PC-9 (cell line): Measurements from ENCODE around the gene GNG7. TPM values are rescaled to one million over a fixed set of nuclear protein-coding genes. Genes with fewer than 3 reads are reported as not detected.

Experiments
- BruUV-seq: library from RNA; stranded (reverse); fragments of 400-500 nt; replicated peaks from 2 replicates; lab custom pipeline; 2021; lab: Mats Ljungman, UMichigan
- CTCF ChIA-PET: fragments of 300-600 bp; sonication (Branson Sonifier 250); formaldehyde crosslinking; loops from one replicate; lab custom pipeline; 2022; ENCODE audit warnings: antibody characterized with exemption; lab: Charles Lee
- POLR2A ChIA-PET: fragments of 300-600 bp; sonication (Branson Sonifier 250); formaldehyde crosslinking; loops from one replicate; lab custom pipeline; 2022; ENCODE audit warnings: antibody characterized with exemption; ENCODE audit not compliant: unreplicated experiment; lab: Charles Lee
- DNase-seq, 2 experiments: peaks; one replicate each; pipeline versions ENCODE4 v3.0.0 to v3.0.0-alpha.2; 2015 to 2022; ENCODE audit warnings: mixed read lengths in 1 of 2
- H2AFZ ChIP-seq: fragments of 200-600 bp; sonication (generic); 2 replicates; pipeline ENCODE4 v1.8.1; 2017; ENCODE audit warnings: antibody characterized with exemption
- H3F3A ChIP-seq: fragments of 200-600 bp; sonication (generic); 2 replicates; pipeline ENCODE4 v1.8.1; 2017; ENCODE audit warnings: antibody characterized with exemption, mild to moderate bottlenecking, low read depth; ENCODE audit not compliant: insufficient read depth
- H3K27ac ChIP-seq: fragments of 200-600 bp; sonication (generic); 2 replicates; pipeline ENCODE4 v1.6.1; 2016; ENCODE audit warnings: mixed run types
- H3K27me3 ChIP-seq: fragments of 200-600 bp; sonication (generic); 2 replicates; pipeline ENCODE4 v1.6.1; 2016; ENCODE audit warnings: low read depth, mixed run types; ENCODE audit not compliant: insufficient read depth
- H3K36me3 ChIP-seq: fragments of 200-600 bp; sonication (generic); 2 replicates; pipeline ENCODE4 v1.6.1; 2016; ENCODE audit warnings: low read depth, mixed run types
- H3K4me1 ChIP-seq: fragments of 200-600 bp; sonication (generic); replicated peaks from 2 replicates; pipeline ENCODE4 v1.6.1; 2016; ENCODE audit warnings: mixed run types; ENCODE audit not compliant: insufficient read depth
- H3K4me2 ChIP-seq: fragments of 200-600 bp; sonication (generic); 2 replicates; pipeline ENCODE4 v1.6.1; 2017; ENCODE audit warnings: mixed run types
- H3K4me3 ChIP-seq: fragments of 200-600 bp; sonication (generic); 2 replicates; pipeline ENCODE4 v1.6.1; 2016; ENCODE audit warnings: mixed run types
- H3K79me2 ChIP-seq: fragments of 200-600 bp; sonication (generic); 2 replicates; pipeline ENCODE4 v1.6.1; 2017; ENCODE audit warnings: low read depth, mixed run types
- H3K9me2 ChIP-seq: fragments of 200-600 bp; sonication (generic); 2 replicates; pipeline ENCODE4 v1.8.1; 2017; ENCODE audit warnings: mild to moderate bottlenecking; ENCODE audit not compliant: insufficient read depth
- H3K9me3 ChIP-seq: fragments of 200-600 bp; sonication (generic); 2 replicates; pipeline ENCODE4 v1.8.1; 2016; ENCODE audit warnings: low read depth; ENCODE audit not compliant: insufficient read depth
- H4K20me1 ChIP-seq: fragments of 200-600 bp; sonication (generic); 2 replicates; pipeline ENCODE4 v1.8.1; 2017; ENCODE audit not compliant: insufficient read depth
- EZH2 ChIP-seq: fragments of 200-600 bp; sonication (generic); IDR thresholded peaks from 2 replicates; pipeline ENCODE4 v1.8.0; 2017; ENCODE audit warnings: antibody characterized with exemption, low read depth
- intact Hi-C: fragments of 100-400 bp; cut with micrococcal nuclease; formaldehyde crosslinking; loops from one replicate; pipeline ENCODE4 v1.10.0; 2022; ENCODE audit not compliant: unreplicated experiment
- total RNA-seq: library from RNA; stranded (reverse); gene quantifications from 2 replicates; pipeline ENCODE4 v1.2.3, GENCODE V29; 2021
- TF ChIP-seq, protein P1 (sequence below): fragments of 200-600 bp; sonication (generic); conservative IDR thresholded peaks from 2 replicates; pipeline ENCODE4 v1.6.1; 2017; ENCODE audit warnings: mixed run types, antibody characterized with exemption, mild to moderate bottlenecking, moderate library complexity

GNG7 gene
- total RNA-seq, 1 experiment from 2014 or later, result 2.8 TPM

DNA sequence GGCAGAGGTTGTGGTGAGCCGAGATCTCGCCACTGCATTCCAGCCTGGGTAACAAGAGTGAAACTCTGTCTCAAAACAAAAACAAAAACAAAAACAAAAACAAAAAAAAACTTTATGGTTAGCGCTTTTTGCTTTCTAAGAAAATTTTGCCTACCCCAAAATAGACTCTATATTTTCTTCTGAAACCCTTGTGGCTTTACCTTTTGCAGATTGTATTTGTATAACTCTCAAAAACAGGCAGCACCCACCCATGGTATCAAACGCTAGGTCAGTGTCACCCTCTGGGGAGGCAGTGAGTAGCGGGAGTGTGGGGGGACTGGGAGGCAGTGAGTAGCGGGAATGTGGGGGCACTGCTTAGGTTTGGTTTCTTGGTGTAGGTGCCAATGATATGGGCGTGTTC lies 44.9 kb upstream of the GNG7 start:
- no peak for DNase-seq
- CTCF ChIA-PET, result no interaction called here
- POLR2A ChIA-PET, result no interaction called here
- Histone ChIP-seq H3K4me2 (no peak overlapping the region), H3K4me3 (no peak overlapping the region), H3K9me3 (no peaks in the 10 kb centered on the region), H4K20me1 (no peaks in the 10 kb centered on the region), H3K27me3 (peaks cover 24% of the 10 kb centered on the region), H2AFZ (no peak overlapping the region), H3K4me1 (no peaks in the 10 kb centered on the region), H3K36me3 (no peaks in the 10 kb centered on the region), H3K9me2 (no peaks in the 10 kb centered on the region), H3K79me2 (no peaks in the 10 kb centered on the region), H3K27ac (no peak overlapping the region), H3F3A (no peaks in the 10 kb centered on the region)
- no TSS peak for BruUV-seq
- TF ChIP-seq EZH2, result no peak
- TF ChIP-seq, protein P1, sequence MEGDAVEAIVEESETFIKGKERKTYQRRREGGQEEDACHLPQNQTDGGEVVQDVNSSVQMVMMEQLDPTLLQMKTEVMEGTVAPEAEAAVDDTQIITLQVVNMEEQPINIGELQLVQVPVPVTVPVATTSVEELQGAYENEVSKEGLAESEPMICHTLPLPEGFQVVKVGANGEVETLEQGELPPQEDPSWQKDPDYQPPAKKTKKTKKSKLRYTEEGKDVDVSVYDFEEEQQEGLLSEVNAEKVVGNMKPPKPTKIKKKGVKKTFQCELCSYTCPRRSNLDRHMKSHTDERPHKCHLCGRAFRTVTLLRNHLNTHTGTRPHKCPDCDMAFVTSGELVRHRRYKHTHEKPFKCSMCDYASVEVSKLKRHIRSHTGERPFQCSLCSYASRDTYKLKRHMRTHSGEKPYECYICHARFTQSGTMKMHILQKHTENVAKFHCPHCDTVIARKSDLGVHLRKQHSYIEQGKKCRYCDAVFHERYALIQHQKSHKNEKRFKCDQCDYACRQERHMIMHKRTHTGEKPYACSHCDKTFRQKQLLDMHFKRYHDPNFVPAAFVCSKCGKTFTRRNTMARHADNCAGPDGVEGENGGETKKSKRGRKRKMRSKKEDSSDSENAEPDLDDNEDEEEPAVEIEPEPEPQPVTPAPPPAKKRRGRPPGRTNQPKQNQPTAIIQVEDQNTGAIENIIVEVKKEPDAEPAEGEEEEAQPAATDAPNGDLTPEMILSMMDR, result no peak
- intact Hi-C loops, result no loop called here

DNA sequence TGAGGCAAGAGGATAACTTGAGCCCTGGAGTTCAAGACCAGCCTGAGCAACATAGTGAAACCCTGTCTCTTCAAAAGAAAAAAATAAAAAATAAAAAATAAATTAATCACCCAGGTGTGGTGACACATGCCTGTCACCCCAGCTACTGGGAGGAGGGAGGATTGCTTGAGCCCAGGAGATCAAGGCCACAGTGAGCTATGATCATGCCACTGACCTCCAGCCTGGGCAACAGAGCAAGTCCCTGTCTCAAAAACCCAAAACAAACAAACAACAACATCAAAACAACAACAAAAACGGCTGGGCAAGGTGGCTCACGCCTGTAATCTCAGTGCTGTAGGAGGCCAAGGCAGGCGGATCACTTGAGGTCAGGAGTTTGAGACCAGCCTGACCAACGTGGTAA lies 41.6 kb upstream of the GNG7 start:
- Histone ChIP-seq H2AFZ (no peak overlapping the region), H3K79me2 (no peaks in the 10 kb centered on the region), H3K4me1 (no peaks in the 10 kb centered on the region), H3K27ac (no peak overlapping the region), H3F3A (no peaks in the 10 kb centered on the region), H3K4me2 (no peak overlapping the region), H3K9me2 (no peaks in the 10 kb centered on the region), H4K20me1 (no peaks in the 10 kb centered on the region), H3K36me3 (no peaks in the 10 kb centered on the region), H3K4me3 (no peak overlapping the region), H3K9me3 (no peaks in the 10 kb centered on the region), H3K27me3 (peaks cover 27% of the 10 kb centered on the region)
- DNase-seq, result no peak
- no TSS peak for BruUV-seq
- ChIA-PET POLR2A (no interaction called here), CTCF (no interaction called here)
- TF ChIP-seq, protein P1, result no peak
- no peak for TF ChIP-seq EZH2
- intact Hi-C loops, result no loop called here

DNA sequence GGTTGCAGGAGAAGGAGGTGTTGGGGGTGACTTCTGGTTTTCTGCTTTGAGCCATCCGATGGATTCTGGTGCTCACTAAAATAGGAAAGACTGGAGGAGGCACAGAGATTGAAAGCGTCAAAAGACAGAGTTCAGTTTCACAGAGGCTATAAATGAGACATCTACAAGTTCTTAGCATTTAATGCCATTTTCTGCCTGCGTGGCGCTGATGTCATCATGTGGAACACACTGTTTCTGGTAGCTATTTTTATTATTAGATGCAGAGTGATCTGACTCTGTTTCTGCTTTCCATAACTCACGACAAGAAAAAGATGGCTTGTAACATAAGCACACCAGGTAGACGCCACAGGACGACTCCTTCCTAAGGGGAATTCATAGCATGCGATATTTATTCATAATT lies 40.6 kb upstream of the GNG7 start:
- no peak for TF ChIP-seq EZH2
- TF ChIP-seq, protein P1, result no peak
- CTCF ChIA-PET, result no interaction called here
- H3K4me3 ChIP-seq, result no peak overlapping the region
- POLR2A ChIA-PET, result no interaction called here
- H3K9me2 ChIP-seq, result no peaks in the 10 kb centered on the region
- H3K4me2 ChIP-seq, result no peak overlapping the region
- no peaks in the 10 kb centered on the region for H3K79me2 ChIP-seq
- intact Hi-C loops, result no loop called here
- no peaks in the 10 kb centered on the region for H3F3A ChIP-seq
- no peaks in the 10 kb centered on the region for H4K20me1 ChIP-seq
- H2AFZ ChIP-seq, result no peak overlapping the region
- no TSS peak for BruUV-seq
- no peak overlapping the region for H3K27ac ChIP-seq
- H3K9me3 ChIP-seq, result no peaks in the 10 kb centered on the region
- H3K27me3 ChIP-seq, result peaks cover 27% of the 10 kb centered on the region
- no peaks in the 10 kb centered on the region for H3K4me1 ChIP-seq
- DNase-seq, result no peak
- H3K36me3 ChIP-seq, result no peaks in the 10 kb centered on the region
